Breast epithelium (tissue), 3 donors: ENCODE results near the gene NCOR2.

ENCODE experiments used
- POLR2A ChIP-seq: fragments of 450-650 bp; IDR thresholded peaks from one replicate; pipeline ENCODE4 v1.6.1; 2016; ENCODE audit warnings: antibody characterized with exemption, mild to moderate bottlenecking, moderate library complexity
- POLR2AphosphoS5 ChIP-seq, 3 donors: sonication (generic); formaldehyde crosslinking; IDR thresholded peaks; one replicate each; pipeline ENCODE4 v1.6.1; 2017; ENCODE audit warnings: antibody characterized with exemption in 3 of 3
- TF ChIP-seq, protein P1 (sequence below), 3 donors: fragments of 450-650 bp; IDR thresholded peaks; one replicate each; pipeline ENCODE4 v1.5.1; 2016 to 2017; ENCODE audit warnings: antibody characterized with exemption in 3 of 3, mild to moderate bottlenecking in 3 of 3, moderate library complexity in 3 of 3

DNA sequence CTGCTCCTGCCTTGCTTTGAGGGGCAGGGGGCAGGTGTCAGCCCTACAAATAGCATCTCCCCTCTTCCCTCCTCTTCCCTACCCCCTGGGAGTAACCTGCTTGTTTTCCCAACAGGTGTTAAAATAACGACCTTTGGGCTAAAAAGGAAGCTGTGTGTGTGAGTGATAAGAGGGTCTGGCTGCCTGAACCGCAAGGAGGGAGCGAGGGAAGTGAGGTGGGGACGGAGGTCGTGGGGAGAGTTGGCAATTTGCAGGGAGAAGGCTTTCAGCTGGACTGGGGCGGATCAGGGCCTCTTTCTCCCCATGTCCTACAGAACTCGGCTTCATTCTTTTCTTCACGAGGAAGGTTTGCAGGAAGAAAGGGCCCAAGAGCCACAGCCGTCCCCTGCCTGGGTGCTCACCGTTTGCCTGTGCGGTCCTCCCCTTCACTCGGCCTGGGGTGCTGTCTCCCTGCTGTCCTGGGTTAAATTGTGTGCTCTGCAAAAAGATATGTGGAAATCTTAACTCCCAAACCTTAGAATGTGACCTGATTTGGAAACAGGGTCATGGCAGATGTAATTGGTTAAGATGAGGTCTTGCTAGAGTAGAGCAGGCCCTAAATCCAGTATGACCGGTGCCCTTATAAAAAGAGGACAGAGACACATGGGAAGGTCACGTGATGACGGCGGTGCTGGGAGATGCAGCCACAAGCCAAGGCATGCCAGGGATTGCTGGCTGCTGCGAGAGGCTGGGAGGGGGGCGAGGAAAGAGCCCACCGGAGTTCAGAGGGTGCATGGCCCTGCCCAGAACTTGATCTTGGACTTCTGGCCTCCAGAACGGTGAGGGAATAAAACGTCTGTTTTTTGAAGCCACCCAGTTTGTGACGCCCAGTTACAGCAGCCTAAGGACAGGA, 38.7 kb upstream of the NCOR2 start:
- TF ChIP-seq, protein P1, sequence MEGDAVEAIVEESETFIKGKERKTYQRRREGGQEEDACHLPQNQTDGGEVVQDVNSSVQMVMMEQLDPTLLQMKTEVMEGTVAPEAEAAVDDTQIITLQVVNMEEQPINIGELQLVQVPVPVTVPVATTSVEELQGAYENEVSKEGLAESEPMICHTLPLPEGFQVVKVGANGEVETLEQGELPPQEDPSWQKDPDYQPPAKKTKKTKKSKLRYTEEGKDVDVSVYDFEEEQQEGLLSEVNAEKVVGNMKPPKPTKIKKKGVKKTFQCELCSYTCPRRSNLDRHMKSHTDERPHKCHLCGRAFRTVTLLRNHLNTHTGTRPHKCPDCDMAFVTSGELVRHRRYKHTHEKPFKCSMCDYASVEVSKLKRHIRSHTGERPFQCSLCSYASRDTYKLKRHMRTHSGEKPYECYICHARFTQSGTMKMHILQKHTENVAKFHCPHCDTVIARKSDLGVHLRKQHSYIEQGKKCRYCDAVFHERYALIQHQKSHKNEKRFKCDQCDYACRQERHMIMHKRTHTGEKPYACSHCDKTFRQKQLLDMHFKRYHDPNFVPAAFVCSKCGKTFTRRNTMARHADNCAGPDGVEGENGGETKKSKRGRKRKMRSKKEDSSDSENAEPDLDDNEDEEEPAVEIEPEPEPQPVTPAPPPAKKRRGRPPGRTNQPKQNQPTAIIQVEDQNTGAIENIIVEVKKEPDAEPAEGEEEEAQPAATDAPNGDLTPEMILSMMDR (IDR thresholded peaks at IDR 0.05) = no peak
- TF ChIP-seq POLR2A (no peak), POLR2AphosphoS5 (IDR thresholded peaks at IDR 0.05) (no peak)
